ENCODE measurements around the gene SNTB2. TPM values are rescaled to one million over a fixed set of nuclear protein-coding genes. Genes with fewer than 3 reads are reported as not detected.

The SNTB2 gene
- total RNA-seq, 1 experiment from 2014 or later: 50.6 TPM

- no peak for DNase-seq
- H3K36me3 Mint-ChIP-seq (ENCODE audit: insufficient read depth, unreplicated experiment): peaks cover 53% of the 10 kb centered on the region
- H3K9me3 Mint-ChIP-seq (ENCODE audit: unreplicated experiment): peaks cover 10% of the 10 kb centered on the region
- no peak overlapping the region for H3K4me3 Mint-ChIP-seq (ENCODE audit: unreplicated experiment)
- no peak overlapping the region for H3K4me3 ChIP-seq (ENCODE audit: low read depth, low read length)
- no peak overlapping the region for H3K27ac Mint-ChIP-seq (ENCODE audit: unreplicated experiment)
- intact Hi-C loops (cut with micrococcal nuclease; ENCODE audit: unreplicated experiment): no loop called here
- H3K9me3 ChIP-seq: no peaks in the 10 kb centered on the region
- H3K4me1 Mint-ChIP-seq (ENCODE audit: low read depth, unreplicated experiment): no peaks in the 10 kb centered on the region
- POLR2A ChIA-PET: no interaction called here
- no peaks in the 10 kb centered on the region for H3K27me3 Mint-ChIP-seq (ENCODE audit: insufficient read depth, unreplicated experiment)
- no peak for TF ChIP-seq CTCF (IDR thresholded peaks at IDR 0.05; ENCODE audit: insufficient read depth in 1 of 2, low read depth in 1 of 2, low read length in 1 of 2, severe bottlenecking in 1 of 2, unreplicated experiment in 1 of 2)
- no peaks in the 10 kb centered on the region for H3K27me3 ChIP-seq (replicated peaks; ENCODE audit: control insufficient read depth, insufficient read depth, low read length)
- H3K4me1 ChIP-seq: no peaks in the 10 kb centered on the region
- CTCF ChIA-PET: interaction anchor here (0.6 kb wide), 1 partner anchor 30 kb away, joined by 4 read pairs; no protein-coding TSS in a partner anchor
- no peaks in the 10 kb centered on the region; the same call in 1 of the 2 replicates for H3K36me3 ChIP-seq (ENCODE audit: control insufficient read depth, insufficient read depth, low read length)
- no TSS peak for BruUV-seq (replicated peaks)
These were observed 73.1 kb downstream of the SNTB2 start for GRCh38 chr16:69260019-69260418.

- Histone ChIP-seq H3K36me3 (ENCODE audit: control insufficient read depth, insufficient read depth, low read length) (no peaks in the 10 kb centered on the region; the same call in 1 of the 2 replicates), H3K27me3 (replicated peaks; ENCODE audit: control insufficient read depth, insufficient read depth, low read length) (no peaks in the 10 kb centered on the region), H3K9me3 (no peaks in the 10 kb centered on the region), H3K4me3 (ENCODE audit: low read depth, low read length) (no peak overlapping the region), H3K4me1 (no peaks in the 10 kb centered on the region)
- POLR2A ChIA-PET: interaction anchor here (0.5 kb wide), 1 partner anchor 73 kb away, joined by 5 read pairs; no protein-coding TSS in a partner anchor
- no TSS peak for BruUV-seq (replicated peaks)
- DNase-seq: no peak
- intact Hi-C loops (cut with micrococcal nuclease; ENCODE audit: unreplicated experiment): no loop called here
- TF ChIP-seq CTCF (IDR thresholded peaks at IDR 0.05; ENCODE audit: insufficient read depth in 1 of 2, low read depth in 1 of 2, low read length in 1 of 2, severe bottlenecking in 1 of 2, unreplicated experiment in 1 of 2): no peak
- Mint-ChIP-seq H3K4me1 (ENCODE audit: low read depth, unreplicated experiment) (no peaks in the 10 kb centered on the region), H3K4me3 (ENCODE audit: unreplicated experiment) (no peak overlapping the region), H3K27me3 (ENCODE audit: insufficient read depth, unreplicated experiment) (no peaks in the 10 kb centered on the region), H3K27ac (ENCODE audit: unreplicated experiment) (no peak overlapping the region), H3K36me3 (ENCODE audit: insufficient read depth, unreplicated experiment) (peaks cover 49% of the 10 kb centered on the region), H3K9me3 (ENCODE audit: unreplicated experiment) (peaks cover 10% of the 10 kb centered on the region)
- CTCF ChIA-PET: no interaction called here
These were observed 73.5 kb downstream of the SNTB2 start for GRCh38 chr16:69260506-69260905.

GRCh38 chr16:69266334-69267063, 79.5 kb downstream of the SNTB2 start:
- H3K36me3 Mint-ChIP-seq (ENCODE audit: insufficient read depth, unreplicated experiment): peaks cover 50% of the 10 kb centered on the region
- no peak overlapping the region for H3K27ac Mint-ChIP-seq (ENCODE audit: unreplicated experiment)
- TF ChIP-seq CTCF (IDR thresholded peaks at IDR 0.05; ENCODE audit: insufficient read depth in 1 of 2, low read depth in 1 of 2, low read length in 1 of 2, severe bottlenecking in 1 of 2, unreplicated experiment in 1 of 2): no peak
- Histone ChIP-seq H3K4me3 (ENCODE audit: low read depth, low read length) (no peak overlapping the region), H3K27me3 (replicated peaks; ENCODE audit: control insufficient read depth, insufficient read depth, low read length) (no peaks in the 10 kb centered on the region; the same call in 1 of the 2 replicates), H3K4me1 (no peaks in the 10 kb centered on the region), H3K9me3 (no peaks in the 10 kb centered on the region), H3K36me3 (ENCODE audit: control insufficient read depth, insufficient read depth, low read length) (no peaks in the 10 kb centered on the region; the same call in 1 of the 2 replicates)
- ChIA-PET POLR2A (interaction anchor here (0.7 kb wide), 1 partner anchor 43 kb away, joined by 3 read pairs; no protein-coding TSS in a partner anchor), CTCF (interaction anchor here (0.6 kb wide), 1 partner anchor 44 kb away, joined by 3 read pairs; no protein-coding TSS in a partner anchor)
- no TSS peak for BruUV-seq (replicated peaks)
- DNase-seq: no peak
- intact Hi-C loops (cut with micrococcal nuclease; ENCODE audit: unreplicated experiment): loop anchor here (2.0 kb wide), 1 partner anchor 16 kb away; no protein-coding TSS in a partner anchor
- no peaks in the 10 kb centered on the region for H3K4me1 Mint-ChIP-seq (ENCODE audit: low read depth, unreplicated experiment)
- no peak overlapping the region for H3K4me3 Mint-ChIP-seq (ENCODE audit: unreplicated experiment)
- H3K27me3 Mint-ChIP-seq (ENCODE audit: insufficient read depth, unreplicated experiment): no peaks in the 10 kb centered on the region
- H3K9me3 Mint-ChIP-seq (ENCODE audit: unreplicated experiment): peaks cover 10% of the 10 kb centered on the region
